ENCODE data around the gene ADCY3. TPM values are rescaled to one million over a fixed set of nuclear protein-coding genes. Genes with fewer than 3 reads are reported as not detected.

The ADCY3 gene
- total and polyA plus RNA-seq, 12 donors = 5.3 to 50.8 (median 13.1) TPM

DNA sequence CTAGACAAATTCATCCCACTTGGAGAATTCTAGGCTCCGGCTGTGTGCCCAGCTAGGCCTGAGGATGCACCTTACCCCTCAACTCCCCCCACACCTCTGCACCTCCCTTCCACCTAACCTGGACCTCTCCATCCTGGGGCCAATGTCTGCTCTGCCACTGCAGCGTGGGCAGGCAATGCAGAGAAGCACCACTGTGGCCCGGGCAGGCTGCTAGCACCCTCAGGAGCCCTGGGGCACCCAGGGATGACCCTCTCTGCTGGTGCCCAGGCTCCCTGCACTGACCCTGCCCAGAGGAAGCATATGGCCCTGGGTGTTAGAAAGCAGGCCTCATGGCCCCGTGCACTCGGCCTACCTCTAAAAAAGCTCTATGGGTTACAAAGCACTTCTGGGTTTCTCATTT, 49.6 kb downstream of the ADCY3 start:
- H3K27ac ChIP-seq = peak overlapping the region in 4 of 10 donors; percentile 15 to 67 (median 60)
- no peak for ATAC-seq

DNA sequence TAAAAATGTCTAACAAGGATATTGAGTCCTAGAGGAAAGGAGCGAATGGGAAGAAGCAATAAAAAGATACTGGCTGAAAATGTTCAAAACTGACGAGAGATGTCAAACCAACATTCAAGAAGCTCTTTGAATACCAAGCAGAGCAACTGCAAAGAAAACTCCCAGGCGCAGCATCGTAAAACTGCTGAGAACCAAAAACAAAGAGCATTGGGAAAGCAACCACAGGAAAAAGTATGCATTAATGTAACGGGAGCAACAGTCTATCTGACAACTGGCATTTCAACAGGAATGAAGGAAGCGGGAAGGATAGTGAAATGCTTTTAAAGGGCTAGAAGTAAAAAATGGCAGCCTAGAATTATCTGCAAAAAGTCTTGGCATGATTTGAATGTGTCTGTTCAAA, 53.1 kb downstream of the ADCY3 start:
- DNase-seq = no peak
- intact Hi-C loops (cut with DNase I) = no loop called here
- H3K27me3 ChIP-seq = no peaks in the 10 kb centered on the region

More for the DNA sequence above, 49.6 kb downstream of the ADCY3 start:
- H3K4me3 ChIP-seq = no peak overlapping the region
- peaks cover 0 to 6% (median 0%) of the 10 kb centered on the region in 9 donors for H3K36me3 ChIP-seq
- H3K4me1 ChIP-seq = peaks cover 0 to 44% (median 17%) of the 10 kb centered on the region in 9 donors
- intact Hi-C loops (cut with DNase I) = no loop called here
- no peaks in the 10 kb centered on the region for H3K9me3 ChIP-seq
- no peak for DNase-seq
- 98 to 99% methylated on average over 5 of the region's 5 CpGs for WGBS, 2 donors
- TF ChIP-seq, protein P1, sequence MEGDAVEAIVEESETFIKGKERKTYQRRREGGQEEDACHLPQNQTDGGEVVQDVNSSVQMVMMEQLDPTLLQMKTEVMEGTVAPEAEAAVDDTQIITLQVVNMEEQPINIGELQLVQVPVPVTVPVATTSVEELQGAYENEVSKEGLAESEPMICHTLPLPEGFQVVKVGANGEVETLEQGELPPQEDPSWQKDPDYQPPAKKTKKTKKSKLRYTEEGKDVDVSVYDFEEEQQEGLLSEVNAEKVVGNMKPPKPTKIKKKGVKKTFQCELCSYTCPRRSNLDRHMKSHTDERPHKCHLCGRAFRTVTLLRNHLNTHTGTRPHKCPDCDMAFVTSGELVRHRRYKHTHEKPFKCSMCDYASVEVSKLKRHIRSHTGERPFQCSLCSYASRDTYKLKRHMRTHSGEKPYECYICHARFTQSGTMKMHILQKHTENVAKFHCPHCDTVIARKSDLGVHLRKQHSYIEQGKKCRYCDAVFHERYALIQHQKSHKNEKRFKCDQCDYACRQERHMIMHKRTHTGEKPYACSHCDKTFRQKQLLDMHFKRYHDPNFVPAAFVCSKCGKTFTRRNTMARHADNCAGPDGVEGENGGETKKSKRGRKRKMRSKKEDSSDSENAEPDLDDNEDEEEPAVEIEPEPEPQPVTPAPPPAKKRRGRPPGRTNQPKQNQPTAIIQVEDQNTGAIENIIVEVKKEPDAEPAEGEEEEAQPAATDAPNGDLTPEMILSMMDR (IDR thresholded peaks at IDR 0.05) = no peak
- H3K27me3 ChIP-seq = no peaks in the 10 kb centered on the region

DNA sequence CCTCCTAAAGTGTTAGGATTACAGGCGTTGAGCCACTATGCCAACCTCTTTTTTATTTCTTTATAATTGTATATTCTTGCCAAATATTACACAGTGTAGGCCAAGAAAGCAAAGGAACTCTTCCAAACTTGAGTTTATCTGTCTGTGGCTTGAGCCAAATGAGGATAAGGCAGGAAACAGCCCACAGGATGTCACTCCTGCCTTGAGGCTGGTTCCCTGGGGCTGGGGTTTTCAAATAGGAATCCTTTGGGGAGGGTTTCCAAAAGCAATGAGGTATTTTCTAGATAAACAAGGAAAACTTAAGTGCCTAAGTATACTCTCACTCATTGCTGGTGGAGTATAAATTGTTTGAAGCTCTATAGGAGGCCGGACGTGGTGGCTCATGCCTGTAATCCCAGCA, 56.4 kb downstream of the ADCY3 start:
- H3K4me3 ChIP-seq = no peak overlapping the region
- intact Hi-C loops (cut with DNase I) = no loop called here
- H3K9me3 ChIP-seq = no peaks in the 10 kb centered on the region
- H3K27ac ChIP-seq = peak overlapping the region in 5 of 10 donors; percentile 4 to 67 (median 29)
- TF ChIP-seq, protein P1 (IDR thresholded peaks at IDR 0.05) = peak in 2 of 9 donors; percentile 3 to 14
- ATAC-seq (peak in 1 of 8 donors; percentile 19), DNase-seq (no peak)
- H3K4me1 ChIP-seq = peaks cover 0 to 23% (median 6%) of the 10 kb centered on the region in 9 donors
- H3K27me3 ChIP-seq = no peaks in the 10 kb centered on the region
- no peaks in the 10 kb centered on the region for H3K36me3 ChIP-seq
- 69 to 83% methylated on average over 3 of the region's 3 CpGs for WGBS, 2 donors

More for the DNA sequence above, 53.1 kb downstream of the ADCY3 start:
- TF ChIP-seq, protein P1 (IDR thresholded peaks at IDR 0.05) = no peak
- H3K27ac ChIP-seq = no peak overlapping the region
- H3K4me3 ChIP-seq = no peak overlapping the region
- peaks cover 0 to 23% (median 9%) of the 10 kb centered on the region in 9 donors for H3K4me1 ChIP-seq
- no peak for ATAC-seq
- peaks cover 0 to 6% (median 0%) of the 10 kb centered on the region in 9 donors for H3K36me3 ChIP-seq
- no peaks in the 10 kb centered on the region for H3K9me3 ChIP-seq
- WGBS, 2 donors = 94 to 98% methylated on average over 6 of the region's 6 CpGs

DNA sequence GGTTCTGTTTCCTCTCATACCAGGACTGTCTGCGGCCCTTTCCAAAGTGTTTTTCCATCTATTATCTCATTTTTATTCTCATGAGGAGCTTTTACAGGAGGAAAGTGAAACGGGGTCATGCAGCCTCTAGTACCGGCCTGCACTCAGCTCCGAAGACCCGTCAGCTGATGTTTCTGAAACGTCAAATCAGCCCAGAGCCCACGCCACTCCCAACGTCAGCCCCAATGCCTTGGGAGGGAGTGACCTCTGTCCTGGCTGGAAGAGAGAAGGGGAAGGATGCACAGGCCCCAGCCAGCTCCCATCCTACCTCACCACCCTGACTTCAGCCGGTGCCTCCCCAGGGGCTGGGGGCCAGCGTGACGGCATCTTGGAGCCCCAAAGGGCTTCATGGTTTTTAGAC, 58.5 kb downstream of the ADCY3 start:
- Histone ChIP-seq H3K4me1 (peaks cover 0 to 35% (median 6%) of the 10 kb centered on the region in 9 donors), H3K9me3 (no peaks in the 10 kb centered on the region), H3K4me3 (no peak overlapping the region), H3K27ac (peak overlapping the region in 8 of 10 donors; percentile 56 to 84 (median 68)), H3K36me3 (no peaks in the 10 kb centered on the region), H3K27me3 (no peaks in the 10 kb centered on the region)
- DNase-seq (peak; percentile 50 to 65), ATAC-seq (peak; percentile 56 to 86 (median 78))
- TF ChIP-seq, protein P1 (IDR thresholded peaks at IDR 0.05) = no peak
- intact Hi-C loops (cut with DNase I) = no loop called here
- 57 to 67% methylated on average over 11 of the region's 11 CpGs for WGBS, 2 donors

Data from heart right ventricle (tissue), 16 donors.